Activated CD4-positive, alpha-beta T cell treated with anti-CD3 and anti-CD28 coated beads, Interleukin-2, amount 10 ng/mL, durations not matched to agents 24 days and 14 days (primary cell): ENCODE results near the gene RAB27A. TPM values are rescaled to one million over a fixed set of nuclear protein-coding genes. Genes with fewer than 3 reads are reported as not detected.

Experiments used
- DNase-seq: peaks from one replicate; pipeline ENCODE4 v3.0.0; 2022
- H3K27ac Mint-ChIP-seq: one replicate; pipeline ENCODE4 v1.8.0; 2022; ENCODE audit warnings: mild to moderate bottlenecking, mixed read lengths
- H3K27me3 Mint-ChIP-seq: one replicate; pipeline ENCODE4 v1.8.0; 2022; ENCODE audit warnings: mixed read lengths
- H3K36me3 Mint-ChIP-seq: one replicate; pipeline ENCODE4 v1.8.0; 2022; ENCODE audit warnings: low read depth, mild to moderate bottlenecking, mixed read lengths
- H3K4me1 Mint-ChIP-seq: one replicate; pipeline ENCODE4 v1.8.0; 2021; ENCODE audit warnings: mixed read lengths
- H3K4me3 Mint-ChIP-seq: one replicate; pipeline ENCODE4 v1.8.0; 2022; ENCODE audit warnings: mild to moderate bottlenecking, moderate library complexity, mixed read lengths
- H3K9me3 Mint-ChIP-seq: one replicate; pipeline ENCODE4 v1.8.0; 2021; ENCODE audit warnings: mixed read lengths
- intact Hi-C: fragments of 100-400 bp; cut with micrococcal nuclease; formaldehyde crosslinking; loops from one replicate; pipeline ENCODE4 v1.15.1; 2023
- total RNA-seq: library from RNA; stranded (reverse); gene quantifications from 2 replicates; pipeline ENCODE4 v1.2.3, GENCODE V29; 2022

RAB27A gene
- total RNA-seq, 1 donor from 2014 or later = 98.8 TPM

GRCh38 chr15:55168350-55168974, 121.2 kb downstream of the RAB27A start:
- Mint-ChIP-seq H3K9me3 (no peaks in the 10 kb centered on the region), H3K4me3 (no peak overlapping the region), H3K27me3 (no peaks in the 10 kb centered on the region), H3K36me3 (no peaks in the 10 kb centered on the region), H3K4me1 (no peaks in the 10 kb centered on the region), H3K27ac (no peak overlapping the region)
- DNase-seq = peak; percentile 83
- intact Hi-C loops = no loop called here

GRCh38 chr15:55164284-55164683, 125.3 kb downstream of the RAB27A start:
- DNase-seq = no peak
- Mint-ChIP-seq H3K27me3 (peaks cover 2% of the 10 kb centered on the region), H3K36me3 (no peaks in the 10 kb centered on the region), H3K4me3 (no peak overlapping the region), H3K4me1 (no peaks in the 10 kb centered on the region), H3K27ac (no peak overlapping the region), H3K9me3 (no peaks in the 10 kb centered on the region)
- intact Hi-C loops = no loop called here

Other genes starting within 250 kb of the RAB27A start
- 121 TPM in 2 replicates for gene RSL24D1, start 92.9 kb downstream of the RAB27A start, total RNA-seq
- 9.7 and 10.3 TPM in 2 replicates for gene PIGBOS1, start 29.3 kb upstream of the RAB27A start, total RNA-seq
- 13.3 and 18.6 TPM in 2 replicates for gene PIGB, start 29.4 kb upstream of the RAB27A start, total RNA-seq
- 9.0 and 10.2 TPM in 2 replicates for gene CCPG1, start 118.5 kb upstream of the RAB27A start, total RNA-seq
- 0.49 TPM in 1 of 2 replicates, not detected in the other for gene PIERCE2, start 118.7 kb upstream of the RAB27A start, total RNA-seq
- gene DNAAF4, start 218.4 kb upstream of the RAB27A start, total RNA-seq = 0.26 TPM in 1 of 2 replicates, not detected in the other